ENCODE measurements around the gene MIPEP.
A peak's percentile ranks its signal among the peaks of the same experiment; 100 is the strongest.
"Not testable (repeated sequence)": the region's sequence is repeated elsewhere in the genome, so short reads cannot be mapped to it uniquely, and the experiment has no call there.

Gene MIPEP

GRCh38 chr13:23770973-23771372, 118.2 kb downstream of the MIPEP start:
- no peak for DNase-seq

GRCh38 chr13:23770428-23770827, 118.8 kb downstream of the MIPEP start:
- DNase-seq: no peak

- DNase-seq: no peak
These were observed 119.8 kb downstream of the MIPEP start for GRCh38 chr13:23769401-23769800.

GRCh38 chr13:23767838-23768237, 121.4 kb downstream of the MIPEP start:
- no peak for DNase-seq

GRCh38 chr13:23766939-23767338, 122.3 kb downstream of the MIPEP start:
- no peak for DNase-seq

- no peak for DNase-seq
These were observed 122.9 kb downstream of the MIPEP start for GRCh38 chr13:23766283-23766682.

GRCh38 chr13:23765531-23765930, 123.7 kb downstream of the MIPEP start:
- DNase-seq: no peak

- DNase-seq: no peak
These were observed 125.9 kb downstream of the MIPEP start for GRCh38 chr13:23763318-23763717.

GRCh38 chr13:23761760-23762159, 127.4 kb downstream of the MIPEP start:
- DNase-seq: not testable (repeated sequence)

GRCh38 chr13:23760000-23760399, 129.2 kb downstream of the MIPEP start:
- no peak for DNase-seq

- DNase-seq: no peak
These were observed 130.2 kb downstream of the MIPEP start for GRCh38 chr13:23758798-23759527.

- no peak for DNase-seq
These were observed 134.2 kb downstream of the MIPEP start for GRCh38 chr13:23754997-23755396.

- DNase-seq: no peak
These were observed 134.7 kb downstream of the MIPEP start for GRCh38 chr13:23754506-23754905.

- DNase-seq: no peak
These were observed 135.7 kb downstream of the MIPEP start for GRCh38 chr13:23753458-23753857.

GRCh38 chr13:23752111-23753001, 136.8 kb downstream of the MIPEP start:
- DNase-seq: peak; percentile 46

GRCh38 chr13:23751195-23751594, 138.0 kb downstream of the MIPEP start:
- DNase-seq: no peak

- DNase-seq: no peak
These were observed 138.6 kb downstream of the MIPEP start for GRCh38 chr13:23750383-23751121.

GRCh38 chr13:23749288-23749873, 139.8 kb downstream of the MIPEP start:
- DNase-seq: no peak

GRCh38 chr13:23748109-23748990, 140.8 kb downstream of the MIPEP start:
- DNase-seq: no peak

- DNase-seq: not testable (repeated sequence)
These were observed 143.1 kb downstream of the MIPEP start for GRCh38 chr13:23746141-23746540.

GRCh38 chr13:23744315-23744714, 144.9 kb downstream of the MIPEP start:
- no peak for DNase-seq

Measured in MV-4-11 (cell line).